HCT116 (cell line): ENCODE results near the gene ANKLE2. TPM values are rescaled to one million over a fixed set of nuclear protein-coding genes. Genes with fewer than 3 reads are reported as not detected.

Source experiments
- ATAC-seq: fragments of 200-7000 bp; cut with Tn5 transposase; 2 replicates; pipeline ENCODE4 v1.9.1; 2020; ENCODE audit warnings: mild to moderate bottlenecking, moderate library complexity
- BruUV-seq: library from RNA; stranded (reverse); fragments of 400-500 nt; replicated peaks from 2 replicates; lab custom pipeline; 2021; lab: Mats Ljungman, UMichigan
- CTCF ChIA-PET: fragments of 300-600 bp; sonication (Branson Sonifier 250); formaldehyde crosslinking; loops from one replicate; lab custom pipeline; 2021; ENCODE audit warnings: antibody characterized with exemption; lab: Charles Lee
- POLR2A ChIA-PET: fragments of 300-600, 350-600 bp; sonication (Branson Sonifier 250); formaldehyde crosslinking; loops from one replicate; lab custom pipeline; 2021; ENCODE audit warnings: antibody characterized with exemption; lab: Charles Lee
- RAD21 ChIA-PET, 2 experiments: fragments of 300-600 bp; sonication (Branson Sonifier 250); formaldehyde crosslinking; loops; one replicate each; lab custom pipeline; 2023; ENCODE audit warnings: low total read pairs in 2 of 2; ENCODE audit not compliant: uncharacterized antibody in 2 of 2, unreplicated experiment in 2 of 2, low non-redundant PET in 1 of 2; lab: Charles Lee
- DNase-seq: peaks from one replicate; pipeline ENCODE4 v3.0.0-alpha.2; 2010; ENCODE audit warnings: low read depth, low spot score
- H2AFZ ChIP-seq: fragments of 200-600 bp; shearing (Covaris generic), sonication (generic); 2 replicates; pipeline ENCODE4 v1.6.1; 2017; ENCODE audit warnings: low read depth, mixed run types, mixed read lengths, antibody characterized with exemption, low read length; ENCODE audit not compliant: poor library complexity, severe bottlenecking
- H3K27ac ChIP-seq: 2 replicates; pipeline ENCODE4 v1.5.1; 2012; ENCODE audit warnings: low read depth, low read length
- H3K27me3 ChIP-seq: fragments of 200-600 bp; sonication (generic); 2 replicates; pipeline ENCODE4 v1.6.1; 2016; ENCODE audit warnings: mixed run types, low read length, mixed read lengths; ENCODE audit not compliant: insufficient read depth
- H3K36me3 ChIP-seq, 2 experiments: fragments of 200-500 bp in 1 of 2; fragments of 200-600 bp in 1 of 2; sonication (Bioruptor generic) in 1 of 2; sonication (generic) in 1 of 2; 2 replicates each; pipeline versions ENCODE4 v1.5.1 to v1.6.1; 2014 to 2016; ENCODE audit warnings: low read length in 2 of 2, inconsistent platforms in 1 of 2, mixed read lengths in 1 of 2, mixed run types in 1 of 2; ENCODE audit not compliant: insufficient read depth in 2 of 2, control insufficient read depth in 1 of 2
- H3K4me1 ChIP-seq, 2 experiments: fragments of 200-600 bp in 1 of 2; sonication (generic) in 1 of 2; 2 replicates each; pipeline versions ENCODE4 v1.5.1 to v1.6.1; 2012 to 2017; ENCODE audit warnings: low read length in 2 of 2, inconsistent platforms in 1 of 2, mild to moderate bottlenecking in 1 of 2, mixed read lengths in 1 of 2, mixed run types in 1 of 2, moderate library complexity in 1 of 2; ENCODE audit not compliant: insufficient read depth in 2 of 2, control insufficient read depth in 1 of 2
- H3K4me2 ChIP-seq: fragments of 200-600 bp; sonication (generic); 2 replicates; pipeline ENCODE4 v1.6.1; 2017; ENCODE audit warnings: mixed run types, low read length, mixed read lengths
- H3K4me3 ChIP-seq, 2 experiments: fragments of 200-600 bp in 1 of 2; sonication (generic) in 1 of 2; replicated peaks in 1 of 2; 2 replicates each; pipeline ENCODE4 v1.5.1; 2011 to 2016; ENCODE audit warnings: low read length in 2 of 2, control low read depth in 1 of 2, low read depth in 1 of 2, mild to moderate bottlenecking in 1 of 2, mixed read lengths in 1 of 2, mixed run types in 1 of 2
- H3K79me2 ChIP-seq: fragments of 200-600 bp; sonication (generic); 2 replicates; pipeline ENCODE4 v1.6.1; 2017; ENCODE audit warnings: mild to moderate bottlenecking, mixed run types, low read length, moderate library complexity, mixed read lengths; ENCODE audit not compliant: insufficient read depth
- H3K9ac ChIP-seq: fragments of 200-600 bp; sonication (generic); 2 replicates; pipeline ENCODE4 v1.6.1; 2016; ENCODE audit warnings: low read length, mixed read lengths
- H3K9me2 ChIP-seq: fragments of 200-600 bp; sonication (generic), shearing (Covaris generic); 2 replicates; pipeline ENCODE4 v1.6.1; 2017; ENCODE audit warnings: mixed run types, mild to moderate bottlenecking, moderate library complexity; ENCODE audit not compliant: insufficient read depth
- H3K9me3 ChIP-seq, 2 experiments: fragments of 200-500 bp in 1 of 2; fragments of 200-600 bp in 1 of 2; sonication (Bioruptor generic) in 1 of 2; sonication (generic) in 1 of 2; 2 replicates each; pipeline ENCODE4 v1.6.1; 2014 to 2017; ENCODE audit warnings: low read length in 2 of 2, mixed read lengths in 2 of 2, inconsistent platforms in 1 of 2, low read depth in 1 of 2, mild to moderate bottlenecking in 1 of 2, mixed run types in 1 of 2, moderate library complexity in 1 of 2; ENCODE audit not compliant: control insufficient read depth in 1 of 2, insufficient read depth in 1 of 2
- H4K20me1 ChIP-seq: fragments of 200-600 bp; sonication (generic), shearing (Covaris generic); 2 replicates; pipeline ENCODE4 v1.6.1; 2017; ENCODE audit warnings: mixed run types, mild to moderate bottlenecking, moderate library complexity; ENCODE audit not compliant: insufficient read depth
- ATF3 ChIP-seq: IDR thresholded peaks from 2 replicates; pipeline ENCODE4 v1.6.1; 2012
- CBX3 ChIP-seq: IDR thresholded peaks from 2 replicates; pipeline ENCODE4 v1.6.1; 2012; ENCODE audit warnings: low read depth
- CEBPB ChIP-seq: IDR thresholded peaks from 2 replicates; pipeline ENCODE4 v1.6.1; 2012; ENCODE audit warnings: low read depth
- EGR1 ChIP-seq: IDR thresholded peaks from 2 replicates; pipeline ENCODE4 v1.6.1; 2012; ENCODE audit warnings: low read depth
- ELF1 ChIP-seq: IDR thresholded peaks from 2 replicates; pipeline ENCODE4 v1.6.1; 2012; ENCODE audit warnings: low read depth, borderline replicate concordance
- EZH2 ChIP-seq: fragments of 200-600 bp; sonication (generic); IDR thresholded peaks from 2 replicates; pipeline ENCODE4 v1.6.1; 2017; ENCODE audit warnings: antibody characterized with exemption, mixed run types
- FOSL1 ChIP-seq: IDR thresholded peaks from 2 replicates; pipeline ENCODE4 v1.6.1; 2012; ENCODE audit warnings: low read depth
- JUND ChIP-seq: IDR thresholded peaks from 2 replicates; pipeline ENCODE4 v1.6.1; 2012
- MAX ChIP-seq: IDR thresholded peaks from 2 replicates; pipeline ENCODE4 v1.6.1; 2012
- POLR2A ChIP-seq: IDR thresholded peaks from 2 replicates; pipeline ENCODE4 v1.7.0; 2011; ENCODE audit warnings: borderline replicate concordance; ENCODE audit not compliant: insufficient read depth, insufficient read length; ENCODE audit errors: extremely low read depth
- POLR2AphosphoS5 ChIP-seq: IDR thresholded peaks from 2 replicates; pipeline ENCODE4 v1.6.1; 2011; ENCODE audit warnings: mild to moderate bottlenecking, low read depth, low read length, moderate library complexity
- RAD21 ChIP-seq: IDR thresholded peaks from 2 replicates; pipeline ENCODE4 v1.6.1; 2012; ENCODE audit warnings: low read depth, mild to moderate bottlenecking
- SIN3A ChIP-seq: IDR thresholded peaks from 2 replicates; pipeline ENCODE4 v1.6.1; 2012; ENCODE audit warnings: low read depth
- SRF ChIP-seq: IDR thresholded peaks from 2 replicates; pipeline ENCODE4 v1.6.1; 2012; ENCODE audit warnings: low read depth
- ZBTB33 ChIP-seq: IDR thresholded peaks from 2 replicates; pipeline ENCODE4 v1.6.1; 2011; ENCODE audit warnings: mild to moderate bottlenecking, low read length, moderate library complexity; ENCODE audit not compliant: insufficient replicate concordance; ENCODE audit errors: extremely low read depth
- ZNF274 ChIP-seq: fragments of 200-500 bp; sonication (Bioruptor generic); IDR thresholded peaks from 2 replicates; pipeline ENCODE4 v1.6.1; 2014; ENCODE audit warnings: mild to moderate bottlenecking, low read depth, low read length, inconsistent platforms
- intact Hi-C: fragments of 100-400 bp; cut with micrococcal nuclease; formaldehyde crosslinking; loops from 2 replicates; pipeline ENCODE4 v1.10.0; 2022
- total RNA-seq: library from RNA; stranded (reverse); gene quantifications from one replicate; pipeline ENCODE4 v1.2.1, GENCODE V29; 2021; ENCODE audit not compliant: unreplicated experiment

ANKLE2 gene
- total RNA-seq, 1 experiment from 2014 or later: 68.8 TPM

- no TSS peak for BruUV-seq
- H3K36me3 ChIP-seq: peaks cover 54 to 67% of the 10 kb centered on the region in 2 experiments
- ChIA-PET RAD21 (no interaction called here), CTCF (no interaction called here), POLR2A (no interaction called here)
- intact Hi-C loops: no loop called here
- H4K20me1 ChIP-seq: 0 out of 2 replicates have a peak, but pooled peaks cover 7% of the 10 kb centered on the region
- no peak overlapping the region for H3K27ac ChIP-seq
- H3K4me3 ChIP-seq: no peak overlapping the region
- no peak for TF ChIP-seq EGR1
- no peak for TF ChIP-seq MAX
- TF ChIP-seq JUND: no peak
- TF ChIP-seq EZH2: no peak
- no peak for TF ChIP-seq SIN3A
- TF ChIP-seq SRF: no peak
- no peak for ATAC-seq
- H3K9me2 ChIP-seq: no peaks in the 10 kb centered on the region
- H3K4me1 ChIP-seq: no peaks in the 10 kb centered on the region
- no peak overlapping the region for H3K4me2 ChIP-seq
- H3K9me3 ChIP-seq: no peaks in the 10 kb centered on the region
- H3K27me3 ChIP-seq: no peaks in the 10 kb centered on the region
- H3K9ac ChIP-seq: no peak overlapping the region
- H2AFZ ChIP-seq: no peak overlapping the region
- DNase-seq: no peak
- H3K79me2 ChIP-seq: peaks cover 39% of the 10 kb centered on the region
Measured at GRCh38 chr12:132740313-132740646, 21.4 kb downstream of the ANKLE2 start.

DNA sequence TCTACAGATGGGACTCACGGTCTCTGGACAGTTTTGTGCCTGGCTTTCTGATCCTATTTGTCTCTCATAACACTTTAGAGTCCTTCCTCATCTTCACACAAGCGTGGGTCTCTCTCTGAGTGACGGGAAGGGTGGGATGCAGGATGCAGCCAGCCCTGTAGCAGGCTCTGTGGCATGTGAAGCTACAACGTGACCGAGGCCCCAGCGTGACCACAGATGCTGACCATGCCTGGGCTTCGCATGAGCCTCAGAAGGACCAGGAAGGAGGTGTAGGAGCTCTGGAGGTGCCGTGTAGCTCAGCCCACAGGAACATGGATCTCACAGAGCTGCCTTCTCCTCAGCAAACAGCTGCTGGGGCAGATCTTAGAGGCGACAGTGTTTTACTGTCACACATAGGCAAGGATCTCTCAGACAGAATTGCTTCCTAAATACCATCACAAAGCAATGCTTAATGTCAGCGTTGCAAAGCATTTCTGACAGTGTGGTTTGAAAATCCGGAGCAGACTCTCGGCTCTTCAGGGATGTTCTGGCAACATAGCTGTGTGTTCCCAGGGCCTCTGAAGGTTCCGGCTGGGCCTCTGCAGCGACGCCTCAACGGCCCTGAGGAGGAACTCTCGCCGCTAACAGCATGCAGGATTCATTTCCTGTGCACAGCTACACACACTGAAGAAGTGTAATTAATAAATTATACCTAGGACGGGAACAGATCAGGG is 21.9 kb downstream of the ANKLE2 start:
- POLR2A ChIA-PET: no interaction called here
- Histone ChIP-seq H3K9ac (no peak overlapping the region), H4K20me1 (0 out of 2 replicates have a peak, but pooled peaks cover 7% of the 10 kb centered on the region), H3K4me3 (no peak overlapping the region), H3K9me3 (no peaks in the 10 kb centered on the region), H3K79me2 (peaks cover 34% of the 10 kb centered on the region), H3K36me3 (peaks cover 56 to 67% of the 10 kb centered on the region in 2 experiments), H3K4me2 (no peak overlapping the region), H2AFZ (no peak overlapping the region), H3K27ac (no peak overlapping the region), H3K4me1 (no peaks in the 10 kb centered on the region), H3K9me2 (no peaks in the 10 kb centered on the region), H3K27me3 (no peaks in the 10 kb centered on the region)
- RAD21 ChIA-PET: no interaction called here
- intact Hi-C loops: no loop called here
- ATAC-seq (no peak), DNase-seq (no peak)
- CTCF ChIA-PET: no interaction called here
- BruUV-seq: no TSS peak
- no peak for TF ChIP-seq FOSL1
- no peak for TF ChIP-seq MAX
- no peak for TF ChIP-seq ZNF274
- TF ChIP-seq RAD21: no peak
- TF ChIP-seq SIN3A: no peak
- no peak for TF ChIP-seq CEBPB
- no peak for TF ChIP-seq EGR1
- no peak for TF ChIP-seq SRF
- TF ChIP-seq ZBTB33: no peak
- TF ChIP-seq CBX3: no peak
- TF ChIP-seq ATF3: no peak
- TF ChIP-seq ELF1: no peak
- no peak for TF ChIP-seq POLR2A
- TF ChIP-seq POLR2AphosphoS5: no peak
